HL-60 (cell line): ENCODE data around the gene DYSF.

Experiments used
- GABPA ChIP-seq: IDR thresholded peaks from 2 replicates; pipeline ENCODE4 v1.6.1; 2012; ENCODE audit warnings: low read depth
- REST ChIP-seq: IDR thresholded peaks from 2 replicates; pipeline ENCODE4 v1.6.1; 2012; ENCODE audit warnings: low read depth; ENCODE audit not compliant: insufficient replicate concordance
- TF ChIP-seq, protein P1 (sequence below): IDR thresholded peaks from one replicate; pipeline ENCODE4 v1.5.1; 2011; ENCODE audit warnings: low read length, control low read depth, inconsistent platforms; ENCODE audit not compliant: insufficient read depth

DNA sequence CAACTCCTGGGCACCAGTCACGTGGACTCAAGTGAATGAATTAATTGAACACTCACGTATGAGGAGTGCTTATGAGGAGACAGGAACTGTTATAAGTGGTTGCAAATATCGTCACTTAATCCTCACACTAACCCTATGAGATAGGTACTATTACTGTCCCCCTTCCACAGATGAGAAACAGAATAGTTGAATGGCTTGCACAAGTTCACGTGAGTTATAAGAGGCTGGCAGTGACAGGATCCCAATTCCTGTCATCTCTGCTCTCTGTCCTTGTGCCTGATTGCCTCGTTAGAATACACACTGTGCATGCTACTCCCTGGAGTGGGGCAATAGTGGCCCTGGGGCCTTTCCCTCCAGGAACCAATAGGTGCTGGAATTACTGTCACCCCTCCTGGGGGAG, 253.5 kb downstream of the DYSF start:
- no peak for TF ChIP-seq REST
- TF ChIP-seq, protein P1, sequence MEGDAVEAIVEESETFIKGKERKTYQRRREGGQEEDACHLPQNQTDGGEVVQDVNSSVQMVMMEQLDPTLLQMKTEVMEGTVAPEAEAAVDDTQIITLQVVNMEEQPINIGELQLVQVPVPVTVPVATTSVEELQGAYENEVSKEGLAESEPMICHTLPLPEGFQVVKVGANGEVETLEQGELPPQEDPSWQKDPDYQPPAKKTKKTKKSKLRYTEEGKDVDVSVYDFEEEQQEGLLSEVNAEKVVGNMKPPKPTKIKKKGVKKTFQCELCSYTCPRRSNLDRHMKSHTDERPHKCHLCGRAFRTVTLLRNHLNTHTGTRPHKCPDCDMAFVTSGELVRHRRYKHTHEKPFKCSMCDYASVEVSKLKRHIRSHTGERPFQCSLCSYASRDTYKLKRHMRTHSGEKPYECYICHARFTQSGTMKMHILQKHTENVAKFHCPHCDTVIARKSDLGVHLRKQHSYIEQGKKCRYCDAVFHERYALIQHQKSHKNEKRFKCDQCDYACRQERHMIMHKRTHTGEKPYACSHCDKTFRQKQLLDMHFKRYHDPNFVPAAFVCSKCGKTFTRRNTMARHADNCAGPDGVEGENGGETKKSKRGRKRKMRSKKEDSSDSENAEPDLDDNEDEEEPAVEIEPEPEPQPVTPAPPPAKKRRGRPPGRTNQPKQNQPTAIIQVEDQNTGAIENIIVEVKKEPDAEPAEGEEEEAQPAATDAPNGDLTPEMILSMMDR: no peak
- no peak for TF ChIP-seq GABPA
